HCT116 (cell line): Measurements from ENCODE around the gene LDLRAD4. TPM values are rescaled to one million over a fixed set of nuclear protein-coding genes. Genes with fewer than 3 reads are reported as not detected.

Experiments used
- ATAC-seq: fragments of 200-7000 bp; cut with Tn5 transposase; 2 replicates; pipeline ENCODE4 v1.9.1; 2020; ENCODE audit warnings: mild to moderate bottlenecking, moderate library complexity
- BruUV-seq: library from RNA; stranded (reverse); fragments of 400-500 nt; replicated peaks from 2 replicates; lab custom pipeline; 2021; lab: Mats Ljungman, UMichigan
- CTCF ChIA-PET: fragments of 300-600 bp; sonication (Branson Sonifier 250); formaldehyde crosslinking; loops from one replicate; lab custom pipeline; 2021; ENCODE audit warnings: antibody characterized with exemption; lab: Charles Lee
- POLR2A ChIA-PET: fragments of 300-600, 350-600 bp; sonication (Branson Sonifier 250); formaldehyde crosslinking; loops from one replicate; lab custom pipeline; 2021; ENCODE audit warnings: antibody characterized with exemption; lab: Charles Lee
- RAD21 ChIA-PET, 2 experiments: fragments of 300-600 bp; sonication (Branson Sonifier 250); formaldehyde crosslinking; loops; one replicate each; lab custom pipeline; 2023; ENCODE audit warnings: low total read pairs in 2 of 2; ENCODE audit not compliant: uncharacterized antibody in 2 of 2, unreplicated experiment in 2 of 2, low non-redundant PET in 1 of 2; lab: Charles Lee
- DNase-seq: peaks from one replicate; pipeline ENCODE4 v3.0.0-alpha.2; 2010; ENCODE audit warnings: low read depth, low spot score
- H2AFZ ChIP-seq: fragments of 200-600 bp; shearing (Covaris generic), sonication (generic); 2 replicates; pipeline ENCODE4 v1.6.1; 2017; ENCODE audit warnings: low read depth, mixed run types, mixed read lengths, antibody characterized with exemption, low read length; ENCODE audit not compliant: poor library complexity, severe bottlenecking
- H3K27ac ChIP-seq: 2 replicates; pipeline ENCODE4 v1.5.1; 2012; ENCODE audit warnings: low read depth, low read length
- H3K27me3 ChIP-seq: fragments of 200-600 bp; sonication (generic); 2 replicates; pipeline ENCODE4 v1.6.1; 2016; ENCODE audit warnings: mixed run types, low read length, mixed read lengths; ENCODE audit not compliant: insufficient read depth
- H3K36me3 ChIP-seq, 2 experiments: fragments of 200-500 bp in 1 of 2; fragments of 200-600 bp in 1 of 2; sonication (Bioruptor generic) in 1 of 2; sonication (generic) in 1 of 2; 2 replicates each; pipeline versions ENCODE4 v1.5.1 to v1.6.1; 2014 to 2016; ENCODE audit warnings: low read length in 2 of 2, inconsistent platforms in 1 of 2, mixed read lengths in 1 of 2, mixed run types in 1 of 2; ENCODE audit not compliant: insufficient read depth in 2 of 2, control insufficient read depth in 1 of 2
- H3K4me1 ChIP-seq, 2 experiments: fragments of 200-600 bp in 1 of 2; sonication (generic) in 1 of 2; 2 replicates each; pipeline versions ENCODE4 v1.5.1 to v1.6.1; 2012 to 2017; ENCODE audit warnings: low read length in 2 of 2, inconsistent platforms in 1 of 2, mild to moderate bottlenecking in 1 of 2, mixed read lengths in 1 of 2, mixed run types in 1 of 2, moderate library complexity in 1 of 2; ENCODE audit not compliant: insufficient read depth in 2 of 2, control insufficient read depth in 1 of 2
- H3K4me2 ChIP-seq: fragments of 200-600 bp; sonication (generic); 2 replicates; pipeline ENCODE4 v1.6.1; 2017; ENCODE audit warnings: mixed run types, low read length, mixed read lengths
- H3K4me3 ChIP-seq, 2 experiments: fragments of 200-600 bp in 1 of 2; sonication (generic) in 1 of 2; replicated peaks in 1 of 2; 2 replicates each; pipeline ENCODE4 v1.5.1; 2011 to 2016; ENCODE audit warnings: low read length in 2 of 2, control low read depth in 1 of 2, low read depth in 1 of 2, mild to moderate bottlenecking in 1 of 2, mixed read lengths in 1 of 2, mixed run types in 1 of 2
- H3K79me2 ChIP-seq: fragments of 200-600 bp; sonication (generic); 2 replicates; pipeline ENCODE4 v1.6.1; 2017; ENCODE audit warnings: mild to moderate bottlenecking, mixed run types, low read length, moderate library complexity, mixed read lengths; ENCODE audit not compliant: insufficient read depth
- H3K9ac ChIP-seq: fragments of 200-600 bp; sonication (generic); 2 replicates; pipeline ENCODE4 v1.6.1; 2016; ENCODE audit warnings: low read length, mixed read lengths
- H3K9me2 ChIP-seq: fragments of 200-600 bp; sonication (generic), shearing (Covaris generic); 2 replicates; pipeline ENCODE4 v1.6.1; 2017; ENCODE audit warnings: mixed run types, mild to moderate bottlenecking, moderate library complexity; ENCODE audit not compliant: insufficient read depth
- H3K9me3 ChIP-seq, 2 experiments: fragments of 200-500 bp in 1 of 2; fragments of 200-600 bp in 1 of 2; sonication (Bioruptor generic) in 1 of 2; sonication (generic) in 1 of 2; 2 replicates each; pipeline ENCODE4 v1.6.1; 2014 to 2017; ENCODE audit warnings: low read length in 2 of 2, mixed read lengths in 2 of 2, inconsistent platforms in 1 of 2, low read depth in 1 of 2, mild to moderate bottlenecking in 1 of 2, mixed run types in 1 of 2, moderate library complexity in 1 of 2; ENCODE audit not compliant: control insufficient read depth in 1 of 2, insufficient read depth in 1 of 2
- H4K20me1 ChIP-seq: fragments of 200-600 bp; sonication (generic), shearing (Covaris generic); 2 replicates; pipeline ENCODE4 v1.6.1; 2017; ENCODE audit warnings: mixed run types, mild to moderate bottlenecking, moderate library complexity; ENCODE audit not compliant: insufficient read depth
- EGR1 ChIP-seq: IDR thresholded peaks from 2 replicates; pipeline ENCODE4 v1.6.1; 2012; ENCODE audit warnings: low read depth
- EZH2 ChIP-seq: fragments of 200-600 bp; sonication (generic); IDR thresholded peaks from 2 replicates; pipeline ENCODE4 v1.6.1; 2017; ENCODE audit warnings: antibody characterized with exemption, mixed run types
- FOSL1 ChIP-seq: IDR thresholded peaks from 2 replicates; pipeline ENCODE4 v1.6.1; 2012; ENCODE audit warnings: low read depth
- POLR2AphosphoS5 ChIP-seq: IDR thresholded peaks from 2 replicates; pipeline ENCODE4 v1.6.1; 2011; ENCODE audit warnings: mild to moderate bottlenecking, low read depth, low read length, moderate library complexity
- REST ChIP-seq: IDR thresholded peaks from 2 replicates; pipeline ENCODE4 v1.6.1; 2012; ENCODE audit warnings: low read depth
- SIN3A ChIP-seq: IDR thresholded peaks from 2 replicates; pipeline ENCODE4 v1.6.1; 2012; ENCODE audit warnings: low read depth
- SP1 ChIP-seq: IDR thresholded peaks from 2 replicates; pipeline ENCODE4 v1.6.1; 2012; ENCODE audit warnings: low read depth
- TCF7L2 ChIP-seq: IDR thresholded peaks from 2 replicates; pipeline ENCODE4 v1.7.0; 2011; ENCODE audit warnings: borderline replicate concordance, inconsistent platforms; ENCODE audit not compliant: insufficient read depth, insufficient read length; ENCODE audit errors: extremely low read depth
- YY1 ChIP-seq: IDR thresholded peaks from 2 replicates; pipeline ENCODE4 v1.6.1; 2011; ENCODE audit warnings: low read length, low read depth, moderate library complexity, mild to moderate bottlenecking; ENCODE audit not compliant: insufficient replicate concordance; ENCODE audit errors: extremely low read depth
- ZBTB33 ChIP-seq: IDR thresholded peaks from 2 replicates; pipeline ENCODE4 v1.6.1; 2011; ENCODE audit warnings: mild to moderate bottlenecking, low read length, moderate library complexity; ENCODE audit not compliant: insufficient replicate concordance; ENCODE audit errors: extremely low read depth
- intact Hi-C: fragments of 100-400 bp; cut with micrococcal nuclease; formaldehyde crosslinking; loops from 2 replicates; pipeline ENCODE4 v1.10.0; 2022
- total RNA-seq: library from RNA; stranded (reverse); gene quantifications from one replicate; pipeline ENCODE4 v1.2.1, GENCODE V29; 2021; ENCODE audit not compliant: unreplicated experiment
- TF ChIP-seq, protein P1 (sequence below), 3 experiments: fragments of 200-600 bp in 1 of 3; sonication (generic) in 1 of 3; IDR thresholded peaks in 2 of 3; conservative IDR thresholded peaks in 1 of 3; 2 replicates each; pipeline ENCODE4 v1.5.1; 2012 to 2017; ENCODE audit warnings: low read depth in 2 of 3, low read length in 2 of 3, antibody characterized with exemption in 1 of 3, borderline replicate concordance in 1 of 3, control low read depth in 1 of 3, mild to moderate bottlenecking in 1 of 3, mixed read lengths in 1 of 3, mixed run types in 1 of 3, moderate library complexity in 1 of 3; ENCODE audit not compliant: insufficient read depth in 1 of 3

Gene LDLRAD4
- total RNA-seq, 1 experiment from 2014 or later: 1.2 TPM

GRCh38 chr18:13500869-13501542 lies 282.4 kb downstream of the LDLRAD4 start:
- ATAC-seq: no peak
- H3K4me2 ChIP-seq: no peak overlapping the region
- H3K27ac ChIP-seq: no peak overlapping the region
- ChIA-PET RAD21 (no interaction called here), CTCF (no interaction called here), POLR2A (no interaction called here)
- DNase-seq: no peak
- H3K9ac ChIP-seq: no peak overlapping the region
- BruUV-seq: no TSS peak
- TF ChIP-seq EGR1: no peak
- TF ChIP-seq FOSL1: no peak
- H2AFZ ChIP-seq: no peak overlapping the region
- H3K79me2 ChIP-seq: no peaks in the 10 kb centered on the region
- no peaks in the 10 kb centered on the region for H3K36me3 ChIP-seq
- no peak overlapping the region for H3K4me3 ChIP-seq
- no peaks in the 10 kb centered on the region for H4K20me1 ChIP-seq
- intact Hi-C loops: no loop called here
- H3K9me3 ChIP-seq: peaks cover 0 to 9% of the 10 kb centered on the region in 2 experiments; a peak in 2 of 4 replicates
- H3K9me2 ChIP-seq: no peaks in the 10 kb centered on the region
- peaks cover 0 to 4% of the 10 kb centered on the region in 2 experiments; a peak in 1 of 4 replicates for H3K4me1 ChIP-seq
- H3K27me3 ChIP-seq: peaks cover 18% of the 10 kb centered on the region

- intact Hi-C loops: no loop called here
- Histone ChIP-seq H3K9me2 (no peaks in the 10 kb centered on the region), H3K4me3 (no peak overlapping the region), H2AFZ (no peak overlapping the region), H3K4me1 (peaks cover 0 to 4% of the 10 kb centered on the region in 2 experiments; a peak in 1 of 4 replicates), H3K4me2 (no peak overlapping the region), H3K27me3 (peaks cover 18% of the 10 kb centered on the region), H3K9me3 (peaks cover 0 to 9% of the 10 kb centered on the region in 2 experiments; a peak in 2 of 4 replicates), H3K27ac (no peak overlapping the region), H3K9ac (no peak overlapping the region), H4K20me1 (no peaks in the 10 kb centered on the region), H3K79me2 (no peaks in the 10 kb centered on the region), H3K36me3 (no peaks in the 10 kb centered on the region)
- no TSS peak for BruUV-seq
- ChIA-PET CTCF (interaction anchor here (1.2 kb wide), 1 partner anchor 29 kb away, joined by 3 read pairs; no protein-coding TSS in a partner anchor), RAD21 (no interaction called here), POLR2A (no interaction called here)
- ATAC-seq (no peak), DNase-seq (no peak)
- TF ChIP-seq SIN3A (no peak), REST (no peak), TCF7L2 (no peak), YY1 (no peak), SP1 (no peak), EZH2 (no peak), POLR2AphosphoS5 (no peak), ZBTB33 (no peak)
- TF ChIP-seq, protein P1, sequence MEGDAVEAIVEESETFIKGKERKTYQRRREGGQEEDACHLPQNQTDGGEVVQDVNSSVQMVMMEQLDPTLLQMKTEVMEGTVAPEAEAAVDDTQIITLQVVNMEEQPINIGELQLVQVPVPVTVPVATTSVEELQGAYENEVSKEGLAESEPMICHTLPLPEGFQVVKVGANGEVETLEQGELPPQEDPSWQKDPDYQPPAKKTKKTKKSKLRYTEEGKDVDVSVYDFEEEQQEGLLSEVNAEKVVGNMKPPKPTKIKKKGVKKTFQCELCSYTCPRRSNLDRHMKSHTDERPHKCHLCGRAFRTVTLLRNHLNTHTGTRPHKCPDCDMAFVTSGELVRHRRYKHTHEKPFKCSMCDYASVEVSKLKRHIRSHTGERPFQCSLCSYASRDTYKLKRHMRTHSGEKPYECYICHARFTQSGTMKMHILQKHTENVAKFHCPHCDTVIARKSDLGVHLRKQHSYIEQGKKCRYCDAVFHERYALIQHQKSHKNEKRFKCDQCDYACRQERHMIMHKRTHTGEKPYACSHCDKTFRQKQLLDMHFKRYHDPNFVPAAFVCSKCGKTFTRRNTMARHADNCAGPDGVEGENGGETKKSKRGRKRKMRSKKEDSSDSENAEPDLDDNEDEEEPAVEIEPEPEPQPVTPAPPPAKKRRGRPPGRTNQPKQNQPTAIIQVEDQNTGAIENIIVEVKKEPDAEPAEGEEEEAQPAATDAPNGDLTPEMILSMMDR (IDR thresholded peaks at IDR 0.05 in 2 of 3, conservative IDR thresholded peaks at IDR 0.05 in 1 of 3; ENCODE audit: borderline replicate concordance in 1 of 3, insufficient read depth in 1 of 3, low read depth in 2 of 3, low read length in 2 of 3): no peak
Measured at GRCh38 chr18:13501543-13501887, 283.0 kb downstream of the LDLRAD4 start.
